Measurements from ENCODE around the gene LAMB2. TPM values are rescaled to one million over a fixed set of nuclear protein-coding genes. Genes with fewer than 3 reads are reported as not detected.

LAMB2 gene
- total and polyA plus RNA-seq, 10 of the 15 experiments (the other 5 are each of a cell fraction or from before 2014, with no cell fraction given) = 0.13 to 3.2 (median 0.64) TPM; not detected in 3

DNA sequence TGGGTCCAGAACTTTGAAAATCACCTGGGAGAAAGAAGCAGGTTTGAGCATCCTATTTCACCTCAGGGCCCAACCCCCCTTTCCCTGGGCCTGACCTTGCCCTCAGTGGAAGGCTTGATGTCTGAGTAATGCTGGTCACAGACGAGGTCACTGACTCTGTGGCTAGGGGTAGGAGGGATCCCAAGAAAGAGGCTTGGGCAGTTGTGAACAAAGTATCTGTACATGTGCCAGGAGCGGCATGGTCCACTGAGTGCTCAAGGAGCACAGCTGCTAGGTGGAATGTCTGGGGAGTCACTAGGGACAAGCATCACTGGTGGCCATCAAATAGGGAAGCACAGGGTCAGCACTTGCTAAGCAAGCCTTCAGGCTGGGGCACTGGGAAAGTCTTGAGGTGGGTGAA lies 25.9 kb upstream of the LAMB2 start:
- TF ChIP-seq YY1 (IDR thresholded peaks at IDR 0.05; ENCODE audit: low read depth, low read length) (no peak), LARP7 (IDR thresholded peaks at IDR 0.05) (no peak), POLR2A (IDR thresholded peaks at IDR 0.05; ENCODE audit: low read depth, low read length) (0 out of 2 replicates have a peak, but pooled peaks have one; percentile 43)
- BruUV-seq (replicated peaks) = no TSS peak
- no peak overlapping the region for H3K9ac ChIP-seq (ENCODE audit: control insufficient read depth, insufficient read depth, low read length)
- H2AFZ ChIP-seq (ENCODE audit: control insufficient read depth, low read depth, low read length) = no peak overlapping the region
- in situ Hi-C loops (cut with MboI) = no loop called here
- intact Hi-C loops (cut with micrococcal nuclease; ENCODE audit: unreplicated experiment) = loop anchor here (2.0 kb wide), 1 partner anchor 172 kb away; no protein-coding TSS in a partner anchor
- no peaks in the 10 kb centered on the region; the same call in 1 of the 2 replicates for H3K79me2 ChIP-seq (ENCODE audit: control insufficient read depth, insufficient read depth, low read length)
- SMC1A ChIA-PET (ENCODE audit: uncharacterized antibody, unreplicated experiment) = interaction anchor here (0.6 to 2.3 kb wide), 2 partner anchors 66 to 170 kb away, joined by 3 to 13 read pairs; no protein-coding TSS in a partner anchor
- RAD21 ChIA-PET (ENCODE audit: unreplicated experiment) = interaction anchor here (1.2 kb wide), 1 partner anchor 129 kb away, joined by 3 read pairs; the partner anchor contains the start of gene IMPDH2
- H3K36me3 ChIP-seq (ENCODE audit: control insufficient read depth in 2 of 2, insufficient read depth in 2 of 2, low read length in 1 of 2) = peaks cover 6 to 7% of the 10 kb centered on the region in 2 experiments; a peak in 3 of 4 replicates
- 83% methylated on average over 2 of the region's 2 CpGs for WGBS (ENCODE audit: insufficient coverage, insufficient replicate concordance, low lambda C conversion rate, missing lambda C conversion rate)
- H3K4me3 ChIP-seq = no peak overlapping the region
- no peak overlapping the region for H3K4me2 ChIP-seq (ENCODE audit: control insufficient read depth, insufficient read depth)
- POLR2A ChIA-PET = interaction anchor here (0.9 kb wide), 1 partner anchor 12 kb away, joined by 3 read pairs; no protein-coding TSS in a partner anchor
- FAIRE-seq (no peak), DNase-seq (ENCODE audit: low read depth, low spot score) (no peak), ATAC-seq (no peak; the same call in 2 of the 3 replicates)
- H3K27ac ChIP-seq (ENCODE audit: control insufficient read depth, insufficient read depth) = no peak overlapping the region
- H3K27me3 ChIP-seq (replicated peaks in 1 of 2; ENCODE audit: control insufficient read depth in 2 of 2, insufficient read depth in 2 of 2, low read length in 1 of 2) = no peaks in the 10 kb centered on the region
- no peaks in the 10 kb centered on the region for H4K20me1 ChIP-seq (ENCODE audit: control insufficient read depth, insufficient read depth)
- no peaks in the 10 kb centered on the region for H3K9me3 ChIP-seq (replicated peaks; ENCODE audit: control insufficient read depth, insufficient read depth, low read length)
- no peaks in the 10 kb centered on the region for H3K4me1 ChIP-seq (ENCODE audit: control insufficient read depth, insufficient read depth, low read length)
- CTCF ChIA-PET = interaction anchor here (0.6 to 3.8 kb wide), 3 partner anchors 147 to 171 kb away, joined by 3 to 34 read pairs (median 3); no protein-coding TSS in a partner anchor

DNA sequence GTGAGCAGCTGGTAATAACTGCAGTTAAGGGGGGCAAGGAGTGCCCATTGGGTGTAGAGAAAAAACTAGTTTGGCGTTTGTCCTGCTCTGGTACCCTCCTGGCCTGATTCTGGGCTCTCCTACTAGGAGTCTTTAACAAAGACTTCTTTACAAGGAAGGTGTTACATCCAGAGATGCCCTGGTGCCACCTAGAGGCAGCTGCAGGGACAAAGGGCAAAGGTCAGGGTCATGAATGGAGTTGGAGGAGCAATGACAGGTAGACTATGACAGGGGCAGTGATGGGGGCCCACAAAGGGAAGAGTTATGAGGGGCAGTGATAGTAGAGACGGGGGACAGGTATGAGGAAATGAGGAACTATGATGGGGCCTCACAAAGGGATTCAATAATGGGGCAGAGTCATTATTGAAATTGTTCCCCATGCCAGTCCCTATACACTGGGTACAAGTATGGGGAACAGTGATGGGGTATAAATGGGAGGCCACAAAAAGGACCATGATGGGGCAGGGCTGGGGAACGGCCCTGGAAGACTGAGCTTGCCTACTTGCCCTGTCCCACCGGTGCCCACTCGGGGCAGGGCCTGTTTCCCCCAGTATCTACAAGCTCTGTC lies 25.4 kb upstream of the LAMB2 start:
- no peak overlapping the region for H3K9ac ChIP-seq (ENCODE audit: control insufficient read depth, insufficient read depth, low read length)
- H2AFZ ChIP-seq (ENCODE audit: control insufficient read depth, low read depth, low read length) = no peak overlapping the region
- no peaks in the 10 kb centered on the region for H4K20me1 ChIP-seq (ENCODE audit: control insufficient read depth, insufficient read depth)
- CTCF ChIA-PET = interaction anchor here (0.6 to 3.8 kb wide), 4 partner anchors 146 to 207 kb away, joined by 3 to 34 read pairs (median 3); no protein-coding TSS in a partner anchor
- H3K27me3 ChIP-seq (replicated peaks in 1 of 2; ENCODE audit: control insufficient read depth in 2 of 2, insufficient read depth in 2 of 2, low read length in 1 of 2) = no peaks in the 10 kb centered on the region
- H3K79me2 ChIP-seq (ENCODE audit: control insufficient read depth, insufficient read depth, low read length) = no peaks in the 10 kb centered on the region
- WGBS (ENCODE audit: insufficient coverage, insufficient replicate concordance, low lambda C conversion rate, missing lambda C conversion rate) = 40% methylated on average over 5 of the region's 5 CpGs
- no peak overlapping the region for H3K27ac ChIP-seq (ENCODE audit: control insufficient read depth, insufficient read depth)
- DNase-seq (ENCODE audit: low read depth, low spot score) (peak; percentile 13), FAIRE-seq (no peak), ATAC-seq (peak; percentile 87)
- in situ Hi-C loops (cut with MboI) = no loop called here
- H3K4me2 ChIP-seq (ENCODE audit: control insufficient read depth, insufficient read depth) = no peak overlapping the region
- no peaks in the 10 kb centered on the region for H3K4me1 ChIP-seq (ENCODE audit: control insufficient read depth, insufficient read depth, low read length)
- SMC1A ChIA-PET (ENCODE audit: uncharacterized antibody, unreplicated experiment) = interaction anchor here (0.6 to 2.3 kb wide), 4 partner anchors 65 to 291 kb away, joined by 3 to 13 read pairs (median 3); no protein-coding TSS in a partner anchor
- intact Hi-C loops (cut with micrococcal nuclease; ENCODE audit: unreplicated experiment) = loop anchor here (2.0 kb wide), 1 partner anchor 171 kb away; no protein-coding TSS in a partner anchor
- RAD21 ChIA-PET (ENCODE audit: unreplicated experiment) = interaction anchor here (1.2 to 1.4 kb wide), 2 partner anchors 129 to 170 kb away, joined by 3 to 8 read pairs; partner anchors contain the start of gene IMPDH2
- BruUV-seq (replicated peaks) = no TSS peak
- H3K36me3 ChIP-seq (ENCODE audit: control insufficient read depth in 2 of 2, insufficient read depth in 2 of 2, low read length in 1 of 2) = peaks cover 2 to 3% of the 10 kb centered on the region in 2 experiments; a peak in 3 of 4 replicates
- H3K4me3 ChIP-seq = no peak overlapping the region
- POLR2A ChIA-PET = no interaction called here
- H3K9me3 ChIP-seq (replicated peaks; ENCODE audit: control insufficient read depth, insufficient read depth, low read length) = no peaks in the 10 kb centered on the region
- TF ChIP-seq NR2F1 (conservative IDR thresholded peaks at IDR 0.05) (peak; percentile 100), NR2C2 (IDR thresholded peaks at IDR 0.05; ENCODE audit: borderline replicate concordance, control insufficient read depth, insufficient read length, low read depth) (peak; percentile 79), ESRRA (IDR thresholded peaks at IDR 0.05; ENCODE audit: low read length) (peak; percentile 99), MTA3 (IDR thresholded peaks at IDR 0.05; ENCODE audit: borderline replicate concordance, low read length) (no peak), MEF2A (IDR thresholded peaks at IDR 0.05; ENCODE audit: insufficient read depth, low read depth, low read length) (no peak), EZH2 (IDR thresholded peaks at IDR 0.05; ENCODE audit: borderline replicate concordance, control insufficient read depth, low read depth, low read length) (no peak), TCF12 (IDR thresholded peaks at IDR 0.05; ENCODE audit: low read depth, low read length) (no peak), GATAD2B (conservative IDR thresholded peaks at IDR 0.05; ENCODE audit: low read depth) (no peak)
- TF ChIP-seq, protein P1, sequence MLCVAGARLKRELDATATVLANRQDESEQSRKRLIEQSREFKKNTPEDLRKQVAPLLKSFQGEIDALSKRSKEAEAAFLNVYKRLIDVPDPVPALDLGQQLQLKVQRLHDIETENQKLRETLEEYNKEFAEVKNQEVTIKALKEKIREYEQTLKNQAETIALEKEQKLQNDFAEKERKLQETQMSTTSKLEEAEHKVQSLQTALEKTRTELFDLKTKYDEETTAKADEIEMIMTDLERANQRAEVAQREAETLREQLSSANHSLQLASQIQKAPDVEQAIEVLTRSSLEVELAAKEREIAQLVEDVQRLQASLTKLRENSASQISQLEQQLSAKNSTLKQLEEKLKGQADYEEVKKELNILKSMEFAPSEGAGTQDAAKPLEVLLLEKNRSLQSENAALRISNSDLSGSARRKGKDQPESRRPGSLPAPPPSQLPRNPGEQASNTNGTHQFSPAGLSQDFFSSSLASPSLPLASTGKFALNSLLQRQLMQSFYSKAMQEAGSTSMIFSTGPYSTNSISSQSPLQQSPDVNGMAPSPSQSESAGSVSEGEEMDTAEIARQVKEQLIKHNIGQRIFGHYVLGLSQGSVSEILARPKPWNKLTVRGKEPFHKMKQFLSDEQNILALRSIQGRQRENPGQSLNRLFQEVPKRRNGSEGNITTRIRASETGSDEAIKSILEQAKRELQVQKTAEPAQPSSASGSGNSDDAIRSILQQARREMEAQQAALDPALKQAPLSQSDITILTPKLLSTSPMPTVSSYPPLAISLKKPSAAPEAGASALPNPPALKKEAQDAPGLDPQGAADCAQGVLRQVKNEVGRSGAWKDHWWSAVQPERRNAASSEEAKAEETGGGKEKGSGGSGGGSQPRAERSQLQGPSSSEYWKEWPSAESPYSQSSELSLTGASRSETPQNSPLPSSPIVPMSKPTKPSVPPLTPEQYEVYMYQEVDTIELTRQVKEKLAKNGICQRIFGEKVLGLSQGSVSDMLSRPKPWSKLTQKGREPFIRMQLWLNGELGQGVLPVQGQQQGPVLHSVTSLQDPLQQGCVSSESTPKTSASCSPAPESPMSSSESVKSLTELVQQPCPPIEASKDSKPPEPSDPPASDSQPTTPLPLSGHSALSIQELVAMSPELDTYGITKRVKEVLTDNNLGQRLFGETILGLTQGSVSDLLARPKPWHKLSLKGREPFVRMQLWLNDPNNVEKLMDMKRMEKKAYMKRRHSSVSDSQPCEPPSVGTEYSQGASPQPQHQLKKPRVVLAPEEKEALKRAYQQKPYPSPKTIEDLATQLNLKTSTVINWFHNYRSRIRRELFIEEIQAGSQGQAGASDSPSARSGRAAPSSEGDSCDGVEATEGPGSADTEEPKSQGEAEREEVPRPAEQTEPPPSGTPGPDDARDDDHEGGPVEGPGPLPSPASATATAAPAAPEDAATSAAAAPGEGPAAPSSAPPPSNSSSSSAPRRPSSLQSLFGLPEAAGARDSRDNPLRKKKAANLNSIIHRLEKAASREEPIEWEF (IDR thresholded peaks at IDR 0.05; ENCODE audit: insufficient replicate concordance, low read depth, low read length) = no peak
